ENCODE data around the gene BSN. TPM values are rescaled to one million over a fixed set of nuclear protein-coding genes. Genes with fewer than 3 reads are reported as not detected.

BSN gene
- total RNA-seq, 4 donors from 2014 or later = 0.37 to 0.81 (median 0.73) TPM

DNA sequence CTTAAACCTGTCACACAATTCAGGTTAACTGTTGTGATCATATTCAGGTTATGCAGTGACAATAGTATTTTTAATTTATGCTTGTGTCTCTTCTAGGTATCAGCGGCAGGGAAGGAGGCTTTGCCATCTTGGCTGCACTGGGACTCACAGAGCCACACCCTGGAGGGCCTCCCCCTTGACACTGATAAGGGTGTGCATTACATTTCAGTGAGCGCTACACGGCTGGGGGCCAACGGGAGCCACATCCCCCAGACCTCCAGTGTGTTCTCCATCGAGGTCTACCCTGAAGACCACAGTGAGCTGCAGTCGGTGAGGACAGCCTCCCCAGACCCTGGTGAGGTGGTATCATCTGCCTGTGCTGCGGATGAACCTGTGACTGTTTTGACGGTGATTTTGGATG is 23.6 kb upstream of the BSN start:
- Histone ChIP-seq H3K27me3 (no peaks in the 10 kb centered on the region), H3K4me3 (no peak overlapping the region), H3K27ac (no peak overlapping the region), H3K9me3 (no peaks in the 10 kb centered on the region), H3K36me3 (peaks cover 0 to 35% of the 10 kb centered on the region in 2 donors), H3K4me1 (peaks cover 0 to 25% (median 9%) of the 10 kb centered on the region in 3 donors)
- no CpG with 5 or more reads among the region's 8 CpGs for whole genome bisulfite sequencing, 2 donors (ENCODE audit: low coverage in 1 of 2)
- TF ChIP-seq, protein P1, sequence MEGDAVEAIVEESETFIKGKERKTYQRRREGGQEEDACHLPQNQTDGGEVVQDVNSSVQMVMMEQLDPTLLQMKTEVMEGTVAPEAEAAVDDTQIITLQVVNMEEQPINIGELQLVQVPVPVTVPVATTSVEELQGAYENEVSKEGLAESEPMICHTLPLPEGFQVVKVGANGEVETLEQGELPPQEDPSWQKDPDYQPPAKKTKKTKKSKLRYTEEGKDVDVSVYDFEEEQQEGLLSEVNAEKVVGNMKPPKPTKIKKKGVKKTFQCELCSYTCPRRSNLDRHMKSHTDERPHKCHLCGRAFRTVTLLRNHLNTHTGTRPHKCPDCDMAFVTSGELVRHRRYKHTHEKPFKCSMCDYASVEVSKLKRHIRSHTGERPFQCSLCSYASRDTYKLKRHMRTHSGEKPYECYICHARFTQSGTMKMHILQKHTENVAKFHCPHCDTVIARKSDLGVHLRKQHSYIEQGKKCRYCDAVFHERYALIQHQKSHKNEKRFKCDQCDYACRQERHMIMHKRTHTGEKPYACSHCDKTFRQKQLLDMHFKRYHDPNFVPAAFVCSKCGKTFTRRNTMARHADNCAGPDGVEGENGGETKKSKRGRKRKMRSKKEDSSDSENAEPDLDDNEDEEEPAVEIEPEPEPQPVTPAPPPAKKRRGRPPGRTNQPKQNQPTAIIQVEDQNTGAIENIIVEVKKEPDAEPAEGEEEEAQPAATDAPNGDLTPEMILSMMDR (IDR thresholded peaks at IDR 0.05) = no peak
- TF ChIP-seq EP300 (IDR thresholded peaks at IDR 0.05) = no peak
- TF ChIP-seq POLR2A (IDR thresholded peaks at IDR 0.05) = no peak
- TF ChIP-seq POLR2AphosphoS5 (IDR thresholded peaks at IDR 0.05) = no peak
- ATAC-seq = no peak

DNA sequence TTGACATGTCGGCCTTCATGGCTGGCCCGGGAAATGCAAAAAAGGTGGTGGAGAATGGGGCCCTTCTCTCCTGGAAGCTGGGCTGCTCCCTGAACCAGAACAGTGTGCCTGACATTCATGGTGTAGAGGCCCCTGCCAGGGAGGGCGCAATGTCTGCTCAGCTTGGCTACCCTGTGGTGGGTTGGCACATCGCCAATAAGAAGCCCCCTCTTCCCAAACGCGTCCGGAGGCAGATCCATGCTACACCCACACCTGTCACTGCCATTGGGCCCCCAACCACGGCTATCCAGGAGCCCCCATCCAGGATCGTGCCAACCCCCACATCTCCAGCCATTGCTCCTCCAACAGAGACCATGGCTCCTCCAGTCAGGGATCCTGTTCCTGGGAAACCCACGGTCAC is 23.1 kb upstream of the BSN start:
- H3K27me3 ChIP-seq = no peaks in the 10 kb centered on the region
- no peak for ATAC-seq

DNA sequence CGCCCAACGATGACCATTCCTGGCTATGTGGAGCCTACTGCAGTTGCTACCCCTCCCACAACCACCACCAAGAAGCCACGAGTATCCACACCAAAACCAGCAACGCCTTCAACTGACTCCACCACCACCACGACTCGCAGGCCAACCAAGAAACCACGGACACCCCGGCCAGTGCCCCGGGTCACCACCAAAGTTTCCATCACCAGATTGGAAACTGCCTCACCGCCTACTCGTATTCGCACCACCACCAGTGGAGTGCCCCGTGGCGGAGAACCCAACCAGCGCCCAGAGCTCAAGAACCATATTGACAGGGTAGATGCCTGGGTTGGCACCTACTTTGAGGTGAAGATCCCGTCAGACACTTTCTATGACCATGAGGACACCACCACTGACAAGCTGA is 22.6 kb upstream of the BSN start:
- TF ChIP-seq POLR2A (IDR thresholded peaks at IDR 0.05) (no peak), POLR2AphosphoS5 (IDR thresholded peaks at IDR 0.05) (no peak), EP300 (IDR thresholded peaks at IDR 0.05) (no peak)
- TF ChIP-seq, protein P1 (IDR thresholded peaks at IDR 0.05) = no peak
- Histone ChIP-seq H3K27me3 (no peaks in the 10 kb centered on the region), H3K36me3 (peaks cover 0 to 35% of the 10 kb centered on the region in 2 donors), H3K4me1 (peaks cover 0 to 33% (median 9%) of the 10 kb centered on the region in 3 donors), H3K4me3 (no peak overlapping the region), H3K9me3 (no peaks in the 10 kb centered on the region), H3K27ac (no peak overlapping the region)
- WGBS, 2 donors (ENCODE audit: low coverage in 1 of 2) = 96 to 100% methylated on average over 1 to 7 of the region's 16 CpGs
- no peak for ATAC-seq

More for the DNA sequence above, 23.1 kb upstream of the BSN start:
- no peak for TF ChIP-seq EP300 (IDR thresholded peaks at IDR 0.05)
- TF ChIP-seq POLR2AphosphoS5 (IDR thresholded peaks at IDR 0.05) = no peak
- no peak for TF ChIP-seq POLR2A (IDR thresholded peaks at IDR 0.05)
- TF ChIP-seq, protein P1 (IDR thresholded peaks at IDR 0.05) = no peak
- Histone ChIP-seq H3K27ac (no peak overlapping the region), H3K4me1 (peaks cover 0 to 30% (median 9%) of the 10 kb centered on the region in 3 donors), H3K36me3 (peaks cover 0 to 35% of the 10 kb centered on the region in 2 donors), H3K9me3 (no peaks in the 10 kb centered on the region), H3K4me3 (no peak overlapping the region)
- WGBS, 2 donors (ENCODE audit: low coverage in 1 of 2) = 85 to 100% methylated on average over 1 to 4 of the region's 10 CpGs

DNA sequence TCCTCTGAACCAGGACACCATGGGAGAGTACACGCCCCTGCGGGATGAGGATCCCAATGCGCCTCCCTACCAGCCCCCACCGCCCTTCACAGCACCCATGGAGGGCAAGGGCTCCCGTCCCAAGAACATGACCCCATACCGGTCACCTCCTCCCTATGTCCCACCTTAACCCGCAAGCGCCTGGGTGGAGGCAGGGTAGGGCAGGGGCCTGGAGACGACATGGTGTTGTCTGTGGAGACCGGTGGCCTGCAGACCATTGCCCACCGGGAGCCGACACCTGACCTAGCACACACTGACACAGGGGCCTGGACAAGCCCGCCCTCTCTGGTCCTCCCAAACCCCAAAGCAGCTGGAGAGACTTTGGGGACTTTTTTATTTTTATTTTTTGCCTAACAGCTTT is 21.2 kb upstream of the BSN start:
- Histone ChIP-seq H3K27me3 (no peaks in the 10 kb centered on the region), H3K4me3 (no peak overlapping the region), H3K27ac (no peak overlapping the region), H3K4me1 (peaks cover 0 to 37% (median 9%) of the 10 kb centered on the region in 3 donors), H3K36me3 (peaks cover 0 to 35% of the 10 kb centered on the region in 2 donors), H3K9me3 (no peaks in the 10 kb centered on the region)
- WGBS, 2 donors (ENCODE audit: low coverage in 1 of 2) = 80% methylated on average over 1 to 2 of the region's 13 CpGs
- TF ChIP-seq POLR2AphosphoS5 (IDR thresholded peaks at IDR 0.05) = no peak
- TF ChIP-seq POLR2A (IDR thresholded peaks at IDR 0.05) = no peak
- TF ChIP-seq, protein P1 (IDR thresholded peaks at IDR 0.05) = no peak
- TF ChIP-seq EP300 (IDR thresholded peaks at IDR 0.05) = no peak
- no peak for ATAC-seq

DNA sequence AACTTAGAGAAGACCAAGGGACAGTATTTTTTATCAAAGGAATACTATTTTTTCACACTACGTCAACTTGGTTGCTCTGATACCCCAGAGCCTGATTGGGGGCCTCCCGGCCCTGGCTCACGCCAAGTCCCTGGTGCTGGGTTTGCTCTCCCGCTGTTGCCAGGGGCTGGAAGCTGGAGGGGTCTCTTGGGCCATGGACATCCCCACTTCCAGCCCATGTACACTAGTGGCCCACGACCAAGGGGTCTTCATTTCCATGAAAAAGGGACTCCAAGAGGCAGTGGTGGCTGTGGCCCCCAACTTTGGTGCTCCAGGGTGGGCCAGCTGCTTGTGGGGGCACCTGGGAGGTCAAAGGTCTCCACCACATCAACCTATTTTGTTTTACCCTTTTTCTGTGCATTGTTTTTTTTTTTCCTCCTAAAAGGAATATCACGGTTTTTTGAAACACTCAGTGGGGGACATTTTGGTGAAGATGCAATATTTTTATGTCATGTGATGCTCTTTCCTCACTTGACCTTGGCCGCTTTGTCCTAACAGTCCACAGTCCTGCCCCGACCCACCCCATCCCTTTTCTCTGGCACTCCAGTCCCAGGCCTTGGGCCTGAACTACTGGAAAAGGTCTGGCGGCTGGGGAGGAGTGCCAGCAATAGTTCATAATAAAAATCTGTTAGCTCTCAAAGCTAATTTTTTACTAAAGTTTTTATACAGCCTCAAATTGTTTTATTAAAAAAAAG is 20.3 kb upstream of the BSN start:
- ATAC-seq = peak; percentile 48
- no peak overlapping the region for H3K4me3 ChIP-seq
- TF ChIP-seq POLR2A (IDR thresholded peaks at IDR 0.05) (no peak), POLR2AphosphoS5 (IDR thresholded peaks at IDR 0.05) (no peak), EP300 (IDR thresholded peaks at IDR 0.05) (no peak)
- TF ChIP-seq, protein P1 (IDR thresholded peaks at IDR 0.05) = no peak
- H3K27me3 ChIP-seq = no peaks in the 10 kb centered on the region
- peaks cover 0 to 37% (median 9%) of the 10 kb centered on the region in 3 donors for H3K4me1 ChIP-seq
- H3K27ac ChIP-seq = peak overlapping the region in 2 of 4 donors; percentile 48 to 71
- no peaks in the 10 kb centered on the region for H3K9me3 ChIP-seq
- peaks cover 0 to 35% of the 10 kb centered on the region in 2 donors for H3K36me3 ChIP-seq
- WGBS, 2 donors (ENCODE audit: low coverage in 1 of 2) = 52 to 60% methylated on average over 3 to 4 of the region's 9 CpGs

All from gastroesophageal sphincter (tissue), 4 donors.